HG03571 (cell line): Measurements from ENCODE around the gene MASP1.

Experiments used
- ATAC-seq: cut with Tn5 transposase; IDR thresholded peaks from one replicate; pipeline ENCODE4 v1.9.1; 2021; ENCODE audit not compliant: unreplicated experiment

The MASP1 gene

GRCh38 chr3:187295316-187296034, 3.9 kb upstream of the MASP1 start:
- ATAC-seq = no peak

- ATAC-seq = no peak
Observed at GRCh38 chr3:187293516-187294430, 2.2 kb upstream of the MASP1 start.

- no peak for ATAC-seq
Observed at GRCh38 chr3:187292631-187293515, 1.3 kb upstream of the MASP1 start.

GRCh38 chr3:187292181-187292580, 644 bp upstream of the MASP1 start:
- no peak for ATAC-seq

- ATAC-seq = no peak
Observed at GRCh38 chr3:187291001-187291511, 481 bp downstream of the MASP1 start.

GRCh38 chr3:187290503-187290902, 1.0 kb downstream of the MASP1 start:
- ATAC-seq = no peak

- no peak for ATAC-seq
Observed at GRCh38 chr3:187288855-187289605, 2.5 kb downstream of the MASP1 start.

GRCh38 chr3:187288131-187288854, 3.2 kb downstream of the MASP1 start:
- no peak for ATAC-seq

GRCh38 chr3:187287256-187287655, 4.3 kb downstream of the MASP1 start:
- no peak for ATAC-seq

- no peak for ATAC-seq
Observed at GRCh38 chr3:187286467-187287059, 5.0 kb downstream of the MASP1 start.

- no peak for ATAC-seq
Observed at GRCh38 chr3:187281191-187281714, 10.3 kb downstream of the MASP1 start.

GRCh38 chr3:187280644-187281043, 10.9 kb downstream of the MASP1 start:
- ATAC-seq = no peak

- ATAC-seq = no peak
Observed at GRCh38 chr3:187277129-187277462, 14.4 kb downstream of the MASP1 start.

GRCh38 chr3:187276397-187277128, 15.0 kb downstream of the MASP1 start:
- ATAC-seq = no peak

GRCh38 chr3:187274977-187275338, 16.6 kb downstream of the MASP1 start:
- ATAC-seq = no peak

- ATAC-seq = no peak
Observed at GRCh38 chr3:187274315-187274976, 17.1 kb downstream of the MASP1 start.

- ATAC-seq = no peak
Observed at GRCh38 chr3:187271582-187271981, 20.0 kb downstream of the MASP1 start.

- no peak for ATAC-seq
Observed at GRCh38 chr3:187269486-187269885, 22.1 kb downstream of the MASP1 start.
